Measurements from ENCODE around the gene TM9SF4.
"Not testable (repeated sequence)": the region's sequence is repeated elsewhere in the genome, so short reads cannot be mapped to it uniquely, and the experiment has no call there.

The TM9SF4 gene

DNA sequence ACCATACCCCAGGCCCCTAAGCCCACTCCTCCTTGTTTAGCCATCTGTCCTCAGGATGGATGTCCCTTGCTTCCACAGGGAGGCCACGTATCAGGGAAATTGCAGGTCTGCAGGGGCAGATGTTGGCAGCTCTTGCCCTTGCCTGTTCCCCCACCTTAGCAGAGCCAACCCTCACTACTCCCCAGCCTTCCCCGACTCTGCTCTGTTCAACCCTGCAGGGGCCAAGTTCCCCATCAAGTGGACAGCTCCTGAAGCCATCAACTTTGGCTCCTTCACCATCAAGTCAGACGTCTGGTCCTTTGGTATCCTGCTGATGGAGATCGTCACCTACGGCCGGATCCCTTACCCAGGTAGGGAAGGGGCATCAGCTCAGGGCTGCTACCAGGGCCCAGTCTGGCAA, 10.7 kb upstream of the TM9SF4 start:
- no peak for DNase-seq (ENCODE audit: low spot score)

DNA sequence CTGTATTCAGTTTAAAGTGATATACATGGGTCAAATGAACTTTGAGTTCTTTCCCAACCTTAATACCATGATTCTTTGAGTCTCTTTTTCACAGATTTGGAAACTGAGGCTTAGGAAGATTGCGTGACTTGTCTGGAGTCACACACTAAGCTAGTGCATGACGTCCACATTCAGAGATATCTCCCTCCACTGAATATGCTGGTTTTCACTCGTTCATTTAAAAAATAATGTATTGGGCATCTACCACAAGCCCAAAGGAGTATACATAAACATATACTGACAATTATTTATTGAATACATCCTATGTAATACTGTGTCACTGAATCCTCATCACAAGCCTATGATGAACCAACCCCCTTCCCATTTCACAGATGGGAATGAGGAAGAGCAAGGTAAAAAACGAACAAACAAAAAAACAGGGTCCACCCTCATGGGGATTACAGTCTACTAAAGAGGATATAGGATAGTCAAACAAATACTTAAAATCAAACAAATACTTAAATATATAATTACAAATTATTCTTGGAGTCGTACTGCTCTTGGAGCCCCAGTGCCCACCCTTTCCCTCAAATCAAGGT, 611 bp upstream of the TM9SF4 start:
- no peak for DNase-seq (ENCODE audit: low spot score)

DNA sequence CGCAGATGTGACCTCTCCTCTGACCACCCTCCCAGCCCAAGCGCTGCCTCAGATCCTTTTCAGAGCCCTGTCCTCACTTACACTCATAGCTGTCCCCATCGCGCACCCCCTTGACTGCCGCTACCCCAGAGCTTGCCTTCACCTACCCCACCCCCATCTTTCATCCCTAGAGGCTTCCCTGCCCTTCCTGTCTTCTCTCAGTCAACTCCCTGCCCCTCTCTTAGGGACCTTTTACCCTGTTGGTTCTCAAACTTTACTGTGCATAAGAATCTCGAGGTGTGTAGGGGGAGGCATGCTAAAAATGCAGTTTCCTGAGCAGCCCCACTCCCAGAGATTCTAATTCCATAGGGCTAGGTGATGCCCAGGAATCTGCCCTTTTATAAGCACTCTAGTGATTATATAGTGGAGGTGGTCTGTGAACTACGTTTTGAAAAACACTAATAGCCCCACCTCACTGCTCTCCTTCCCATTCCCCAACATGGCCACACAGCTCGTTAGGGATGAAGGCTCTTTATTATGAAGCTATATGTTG, 725 bp downstream of the TM9SF4 start:
- DNase-seq (ENCODE audit: low spot score): no peak

DNA sequence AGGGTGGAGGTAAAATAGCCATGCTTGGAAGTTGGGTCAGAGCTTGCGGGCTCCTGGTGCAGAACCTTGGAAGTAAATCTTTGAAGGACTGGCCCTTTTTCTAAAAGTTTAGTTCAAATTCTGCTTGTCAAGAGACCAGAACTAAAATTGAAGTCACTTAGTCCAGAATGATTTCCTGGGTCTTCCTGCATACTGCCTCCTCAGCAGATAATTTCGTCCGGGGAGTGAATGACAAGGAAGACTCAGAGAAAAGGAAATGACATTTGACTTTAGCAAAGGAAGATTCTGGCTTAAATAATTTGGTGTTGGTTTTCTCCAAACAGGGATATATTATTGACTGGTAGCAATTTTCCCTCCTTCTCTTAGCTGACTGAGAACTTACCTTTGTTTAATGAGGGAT, 1.2 kb downstream of the TM9SF4 start:
- no peak for DNase-seq (ENCODE audit: low spot score)

DNA sequence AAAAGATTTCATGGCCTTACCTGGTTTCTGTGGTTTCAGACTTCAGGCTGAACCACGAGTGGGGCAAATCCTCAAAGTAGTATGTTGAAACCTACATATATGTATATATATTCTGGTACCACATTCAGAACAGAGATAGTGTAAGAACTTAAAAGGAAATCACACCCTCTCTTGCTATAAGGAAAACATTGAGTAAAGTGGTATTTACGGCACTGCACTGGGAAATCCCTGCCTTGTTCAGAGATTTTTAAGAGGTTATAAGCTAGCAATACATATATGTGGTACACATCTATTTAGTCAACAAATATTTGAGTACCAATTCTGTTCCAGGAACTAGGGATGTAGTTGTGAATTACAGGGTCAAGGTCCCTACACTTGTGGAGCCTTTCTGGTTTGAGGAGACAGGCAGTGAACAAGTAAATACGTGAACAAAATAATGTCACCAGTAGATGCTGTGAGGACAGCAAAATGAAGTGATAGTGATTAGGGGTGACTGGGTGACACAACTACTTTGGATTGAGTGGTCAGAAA, 1.7 kb downstream of the TM9SF4 start:
- DNase-seq (ENCODE audit: low spot score): no peak

DNA sequence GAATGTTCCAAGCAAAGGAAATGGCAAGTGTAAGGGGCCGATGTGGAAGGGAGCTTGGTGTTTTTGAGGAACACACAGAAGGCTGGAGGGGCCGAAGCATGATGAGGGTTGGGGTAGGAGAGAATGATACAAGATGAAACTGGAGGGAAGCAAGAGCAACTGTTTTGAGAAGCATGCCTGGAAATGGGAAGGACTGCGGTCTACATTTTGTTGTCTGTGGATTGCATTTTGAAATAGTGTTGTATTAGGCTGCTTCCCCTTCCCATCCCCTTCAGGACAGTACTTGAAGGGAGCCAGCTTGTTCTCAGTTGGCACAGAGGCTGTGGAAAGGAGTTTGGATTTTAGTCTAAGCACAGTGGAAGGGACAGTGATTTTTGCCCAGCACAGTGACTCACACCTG, 2.2 kb downstream of the TM9SF4 start:
- DNase-seq (ENCODE audit: low spot score): no peak

DNA sequence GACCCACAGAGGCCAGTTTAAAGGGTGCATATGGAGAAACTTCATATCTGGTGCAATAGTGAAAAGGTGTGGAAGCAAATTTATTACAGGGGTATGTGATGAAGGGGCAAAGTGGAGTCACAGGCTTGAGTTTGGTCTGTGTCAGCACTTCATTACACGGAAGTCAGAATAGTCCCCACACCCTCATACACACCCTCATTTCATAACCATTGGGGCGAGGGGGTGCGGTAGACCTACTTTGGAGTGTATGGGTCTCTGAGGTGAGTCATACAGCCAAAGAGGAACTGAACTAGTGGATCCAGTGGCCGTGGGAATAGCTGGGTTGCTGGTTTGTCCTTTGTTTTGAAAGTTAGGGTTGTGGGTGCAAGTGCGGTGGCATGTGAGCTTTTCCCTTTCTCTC, 3.3 kb downstream of the TM9SF4 start:
- DNase-seq (ENCODE audit: low spot score): no peak

DNA sequence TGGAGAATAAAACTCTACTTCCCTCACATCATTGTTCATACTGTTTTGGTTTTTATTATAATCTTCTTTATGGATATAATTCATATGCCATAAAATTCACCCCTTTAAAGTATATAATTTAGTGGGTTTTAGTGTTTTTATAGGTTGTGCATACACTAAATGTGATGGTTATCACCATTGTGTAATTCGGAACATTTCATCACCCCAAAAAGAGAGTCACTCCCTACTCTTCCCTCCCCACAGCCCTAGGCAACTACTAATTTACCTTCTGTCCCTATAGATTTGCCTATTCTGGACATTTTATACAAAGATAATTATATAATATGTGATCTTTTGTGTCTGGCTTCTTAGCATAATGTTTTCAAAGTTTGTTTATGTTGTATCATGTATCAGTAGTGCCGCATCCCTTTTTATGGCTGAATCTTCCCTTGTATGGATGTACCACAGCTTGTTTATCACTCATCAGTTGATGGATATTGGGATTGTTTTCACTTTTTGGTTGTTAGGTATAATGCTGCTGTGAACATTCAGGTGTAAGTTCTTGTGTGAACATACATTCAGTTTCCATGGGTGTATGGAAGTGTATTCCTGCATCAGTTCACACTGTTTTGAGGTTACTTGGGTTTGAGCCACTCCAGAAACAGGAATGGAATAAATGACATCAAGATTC, 4.2 kb downstream of the TM9SF4 start:
- DNase-seq (ENCODE audit: low spot score): no peak

DNA sequence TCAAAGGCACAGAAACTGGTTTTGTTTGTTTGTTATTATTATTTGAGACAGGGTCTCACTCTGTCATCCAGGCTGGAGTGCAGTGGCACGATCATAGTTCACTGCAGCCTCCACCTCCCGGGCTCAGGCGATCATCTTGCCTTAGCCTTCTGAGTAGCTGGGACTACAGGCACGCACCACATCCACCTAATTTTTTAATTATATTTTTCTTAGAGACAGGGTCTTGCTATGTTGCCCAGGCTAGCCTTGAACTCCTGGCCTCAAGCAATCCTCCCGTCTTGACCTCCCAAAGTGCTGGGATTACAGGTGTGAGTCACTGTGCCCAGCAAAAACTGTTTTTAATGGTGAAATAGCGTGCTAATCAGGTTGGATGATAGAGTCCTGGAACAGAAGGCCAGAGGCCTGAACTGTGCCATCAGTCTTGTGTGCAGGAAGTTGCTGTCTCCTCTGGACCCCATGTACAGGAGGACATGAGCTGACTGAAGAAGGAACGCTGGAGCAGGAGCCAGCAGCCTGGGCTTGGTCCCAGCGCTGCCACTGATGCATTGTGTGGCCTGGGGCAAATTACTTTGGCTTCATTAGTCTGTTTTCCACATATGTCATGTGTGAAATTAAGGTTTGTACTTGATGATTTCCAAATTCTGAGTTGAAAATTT, 4.9 kb downstream of the TM9SF4 start:
- no peak for DNase-seq (ENCODE audit: low spot score)

DNA sequence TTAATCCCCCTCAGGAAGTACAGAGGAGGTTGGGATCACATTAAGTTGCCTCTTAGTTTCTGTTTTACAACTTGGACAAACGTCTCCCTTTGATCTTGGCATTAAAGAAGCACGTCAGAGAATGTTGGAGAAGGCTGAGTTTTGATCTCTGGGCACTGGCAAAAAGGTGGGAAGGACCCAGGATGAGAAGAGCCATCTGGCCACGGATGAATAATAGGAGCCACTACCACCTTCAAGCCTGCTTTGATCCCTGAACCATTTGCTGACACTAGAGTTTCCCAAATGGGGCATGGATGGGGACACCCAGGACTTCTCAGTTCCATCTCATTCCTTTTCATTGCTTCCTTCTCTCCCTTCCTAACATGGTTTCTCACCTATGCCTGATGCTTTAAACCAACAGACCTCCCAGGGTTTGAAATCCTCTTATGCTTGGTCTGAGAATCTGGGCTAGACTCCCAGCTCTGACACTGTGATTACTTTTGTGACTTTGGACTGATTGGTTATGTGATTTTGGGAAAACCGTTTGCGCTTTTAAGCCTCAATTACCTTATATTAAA, 5.8 kb downstream of the TM9SF4 start:
- no peak for DNase-seq (ENCODE audit: low spot score)

DNA sequence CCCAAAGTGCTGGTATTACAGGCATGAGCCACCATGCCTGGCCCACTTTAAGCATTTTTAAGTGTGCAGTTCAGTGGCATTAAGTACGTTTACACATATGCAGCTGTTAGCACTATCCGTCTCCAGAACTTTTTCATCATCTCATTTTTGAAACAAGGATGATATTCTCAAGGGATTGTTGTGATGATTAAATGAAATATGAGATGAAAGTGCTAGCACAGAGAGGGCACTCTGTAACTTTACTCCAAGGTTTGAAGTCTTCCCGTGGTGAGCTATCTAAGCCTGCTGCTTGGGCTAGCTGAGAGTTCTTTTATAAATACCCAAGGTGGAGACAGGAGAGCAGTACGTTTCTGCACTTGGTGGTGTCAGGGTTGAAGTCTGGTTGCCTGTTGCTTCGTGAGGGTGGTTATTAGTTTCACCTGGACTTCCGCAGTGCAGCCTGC, 6.6 kb downstream of the TM9SF4 start:
- DNase-seq (ENCODE audit: low spot score): no peak

DNA sequence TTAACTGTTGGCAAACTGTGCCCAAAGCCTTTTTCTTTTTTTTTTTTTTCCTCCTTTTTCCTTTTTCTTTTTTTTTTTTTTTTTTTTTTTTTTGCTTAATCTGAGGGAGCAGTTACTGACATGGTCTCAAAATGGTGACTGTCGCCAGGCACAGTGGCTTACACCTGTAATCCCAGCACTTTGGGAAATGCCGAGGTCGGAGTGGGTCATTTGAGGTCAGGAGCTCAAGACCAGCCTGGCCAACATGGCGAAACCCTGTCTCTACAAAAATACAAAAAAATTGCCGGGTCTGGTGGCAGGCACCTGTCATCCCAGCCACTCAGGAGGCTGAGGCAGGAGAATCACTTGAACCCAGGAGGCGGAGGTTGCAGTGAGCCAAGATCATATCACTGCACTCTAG, 7.3 kb downstream of the TM9SF4 start:
- DNase-seq (ENCODE audit: low spot score): not testable (repeated sequence)

DNA sequence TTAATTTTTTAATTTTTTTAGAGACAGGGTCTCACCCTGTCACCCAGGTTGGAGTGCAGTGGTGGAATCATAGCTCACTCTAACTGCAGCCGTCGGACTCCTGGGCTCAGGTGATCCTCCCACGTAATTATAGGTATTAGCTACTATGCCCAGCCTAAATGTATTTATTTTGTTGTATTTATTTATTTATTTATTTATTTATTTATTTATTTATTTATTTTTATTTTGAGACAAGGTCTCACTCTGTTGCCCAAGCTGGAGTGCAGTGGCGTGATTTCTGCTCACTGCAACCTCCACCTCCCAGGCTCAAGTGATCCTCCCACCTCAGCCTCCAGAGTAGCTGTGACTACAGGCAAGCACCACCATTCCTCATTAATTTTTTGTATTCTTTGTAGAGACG, 8.9 kb downstream of the TM9SF4 start:
- DNase-seq (ENCODE audit: low spot score): not testable (repeated sequence)

DNA sequence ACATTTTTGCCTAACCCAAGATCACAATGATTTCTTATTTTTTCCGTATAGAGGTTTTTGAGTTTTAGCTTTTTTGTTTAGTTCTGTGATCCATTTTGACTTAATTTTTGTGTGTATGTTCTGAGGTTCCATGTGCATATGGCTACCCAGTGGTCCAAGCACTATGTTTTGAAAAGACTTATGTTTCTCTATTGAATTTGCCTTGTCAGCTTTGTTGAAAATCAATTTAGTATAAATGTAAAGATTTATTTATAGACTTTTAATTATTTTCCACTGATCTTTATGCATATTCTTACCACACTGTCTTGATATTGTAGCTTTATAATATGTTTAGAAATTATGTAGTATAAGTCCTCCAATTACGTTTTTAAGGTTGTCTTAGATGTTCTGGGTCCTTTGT, 10.2 kb downstream of the TM9SF4 start:
- no peak for DNase-seq (ENCODE audit: low spot score)

DNA sequence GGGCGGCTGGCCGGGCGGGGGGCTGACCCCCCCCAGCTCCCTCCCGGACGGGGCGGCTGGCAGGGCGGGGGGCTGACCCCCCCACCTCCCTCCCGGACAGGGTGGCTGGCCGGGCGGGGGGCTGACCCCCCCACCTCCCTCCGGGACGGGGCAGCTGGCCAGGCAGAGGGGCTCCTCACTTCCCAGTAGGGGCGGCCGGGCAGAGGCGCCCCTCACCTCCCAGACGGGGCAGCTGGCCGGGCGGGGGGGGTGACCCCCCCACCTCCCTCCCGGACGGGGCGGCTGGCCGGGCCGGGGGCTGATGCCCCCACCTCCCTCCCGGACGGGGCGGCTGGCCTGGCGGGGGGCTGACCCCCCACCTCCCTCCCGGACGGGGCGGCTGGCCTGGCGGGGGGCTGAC, 12.4 kb downstream of the TM9SF4 start:
- DNase-seq (ENCODE audit: low spot score): not testable (repeated sequence)

DNA sequence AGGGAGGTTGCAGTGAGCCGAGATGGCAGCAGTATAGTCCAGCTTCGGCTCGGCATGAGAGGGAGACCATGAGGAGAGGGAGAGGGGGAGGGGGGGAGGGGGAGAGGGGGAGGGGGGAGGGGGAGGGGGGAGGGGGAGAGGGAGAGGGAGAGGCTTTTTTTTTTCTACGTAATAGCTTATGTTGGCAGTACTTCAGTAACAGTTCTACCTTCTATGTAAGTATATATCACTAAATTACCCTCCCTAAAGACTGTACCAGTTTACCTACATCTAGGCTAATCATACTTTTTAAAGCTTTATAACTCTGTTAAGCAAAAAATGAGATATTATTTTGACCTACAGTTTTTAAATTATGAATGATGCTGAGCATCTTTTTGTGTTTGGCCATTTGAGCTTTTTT, 13.6 kb downstream of the TM9SF4 start:
- no peak for DNase-seq (ENCODE audit: low spot score)

DNA sequence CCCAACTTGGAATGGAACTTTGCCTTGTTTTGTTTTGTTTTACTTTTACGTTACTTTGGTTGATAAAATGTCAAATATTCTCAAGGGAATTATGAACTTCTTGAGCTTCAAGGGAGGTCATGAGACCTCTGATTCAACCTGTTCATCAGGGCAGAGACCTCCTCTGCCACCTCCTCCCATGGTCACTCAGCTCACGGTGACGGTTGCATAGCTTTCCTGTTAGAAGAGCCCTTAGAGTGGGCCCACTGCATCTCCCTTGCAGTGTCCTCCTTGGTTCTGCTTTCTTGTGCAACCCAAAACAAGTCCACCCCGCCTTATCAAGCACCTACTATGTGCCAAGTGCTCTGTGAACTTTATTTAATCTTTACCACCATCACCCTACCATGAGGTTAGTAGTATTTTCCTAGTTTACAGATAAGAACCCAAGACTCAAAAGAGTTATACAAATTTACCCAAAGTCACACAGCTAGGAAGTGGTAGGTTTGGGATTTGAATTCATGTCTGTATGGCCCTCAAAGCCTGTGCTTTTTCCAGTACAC, 15.5 kb downstream of the TM9SF4 start:
- DNase-seq (ENCODE audit: low spot score): no peak

DNA sequence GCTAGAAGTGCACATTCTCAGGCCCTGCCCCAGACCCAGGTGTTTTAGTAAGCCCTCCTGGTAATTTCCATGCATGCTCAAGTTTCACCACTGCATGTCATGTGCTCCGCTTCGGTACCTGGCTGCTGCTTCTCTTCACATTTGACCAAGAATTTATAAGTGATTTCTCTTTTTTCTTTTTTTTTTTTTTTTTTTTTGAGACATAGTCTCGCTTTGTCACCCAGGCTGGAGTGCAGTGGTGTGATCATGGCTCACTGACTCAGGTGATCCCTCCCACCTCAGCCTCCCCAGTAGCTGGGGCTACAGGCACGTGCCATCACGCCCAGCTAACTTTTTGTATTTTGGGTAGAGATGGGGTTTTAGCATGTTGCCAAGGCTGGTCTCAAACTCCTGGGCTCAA, 16.0 kb downstream of the TM9SF4 start:
- no peak for DNase-seq (ENCODE audit: low spot score)

DNA sequence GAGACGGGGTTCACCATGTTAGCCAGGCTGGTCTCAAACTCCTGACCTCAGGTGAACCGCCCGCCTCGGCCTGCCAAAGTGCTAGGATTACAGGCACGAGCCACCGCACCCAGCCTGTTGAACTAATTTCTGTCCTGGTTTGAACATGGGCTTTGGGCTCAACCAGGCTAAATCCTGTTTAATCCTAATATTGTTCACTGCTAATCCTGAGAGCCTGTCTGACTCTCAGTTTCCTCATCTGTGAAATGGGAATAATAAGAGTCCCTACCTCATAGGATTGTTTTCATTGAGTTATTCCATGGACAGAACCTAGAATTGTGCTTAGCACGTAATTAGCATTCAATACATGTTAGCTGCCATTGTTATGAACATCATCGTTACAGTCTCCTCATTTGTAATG, 17.4 kb downstream of the TM9SF4 start:
- no peak for DNase-seq (ENCODE audit: low spot score)

DNA sequence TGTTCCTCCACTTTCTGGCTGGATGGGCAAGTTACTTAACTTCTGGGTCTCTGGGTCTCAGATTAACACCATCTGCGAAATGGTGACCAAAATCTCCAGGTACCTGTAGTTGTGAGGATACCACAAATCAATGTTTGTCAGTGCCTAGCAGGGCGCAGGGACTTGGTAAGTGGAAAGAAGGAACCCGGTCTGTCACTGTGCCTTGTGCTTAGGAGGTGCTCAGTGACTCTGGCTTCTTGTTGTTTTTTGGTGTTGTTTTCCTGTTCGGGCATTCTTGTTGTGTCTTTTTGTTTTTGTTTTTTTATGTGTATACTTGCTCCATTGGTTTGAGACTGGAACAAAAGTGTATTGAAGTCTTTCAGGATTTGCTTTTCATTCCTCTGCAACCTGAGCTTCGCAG, 17.8 kb downstream of the TM9SF4 start:
- no peak for DNase-seq (ENCODE audit: low spot score)

DNA sequence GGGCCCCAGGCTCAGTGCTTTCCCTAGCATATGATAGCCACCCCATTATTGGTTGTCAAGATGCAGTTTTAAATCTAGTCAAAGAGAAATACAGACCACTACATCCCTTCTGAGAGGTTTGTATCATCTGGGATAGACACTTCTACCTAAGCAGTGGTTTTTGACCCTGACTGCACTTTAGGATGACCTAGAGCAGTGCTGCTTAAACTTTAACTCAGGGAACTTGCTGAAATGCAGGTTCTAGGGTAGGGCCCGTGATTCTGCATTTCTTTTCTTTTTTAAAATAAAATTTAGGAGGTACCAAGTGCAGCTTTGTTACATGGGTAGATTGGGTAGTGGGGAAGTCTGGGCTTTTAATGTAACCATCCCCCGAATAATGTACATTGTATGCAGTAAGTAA, 18.7 kb downstream of the TM9SF4 start:
- no peak for DNase-seq (ENCODE audit: low spot score)

DNA sequence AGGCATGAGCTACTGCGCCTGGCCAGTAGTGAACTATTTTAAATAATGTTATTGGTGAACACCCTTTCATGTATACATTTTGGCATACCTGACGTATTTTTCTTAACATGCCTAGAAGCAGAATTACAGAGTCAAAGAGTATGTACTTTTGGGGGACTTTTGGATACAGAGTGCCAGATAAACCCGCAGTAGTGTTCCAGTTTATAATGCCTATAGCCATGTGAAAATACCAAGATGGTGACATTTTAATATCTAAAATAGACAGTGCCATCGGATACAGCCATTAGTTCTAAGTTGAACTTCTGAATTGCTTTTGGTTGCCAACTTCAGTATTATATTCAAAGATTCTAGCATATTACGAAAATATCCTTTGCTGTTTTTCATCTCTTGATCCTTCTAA, 20.3 kb downstream of the TM9SF4 start:
- DNase-seq (ENCODE audit: low spot score): no peak

DNA sequence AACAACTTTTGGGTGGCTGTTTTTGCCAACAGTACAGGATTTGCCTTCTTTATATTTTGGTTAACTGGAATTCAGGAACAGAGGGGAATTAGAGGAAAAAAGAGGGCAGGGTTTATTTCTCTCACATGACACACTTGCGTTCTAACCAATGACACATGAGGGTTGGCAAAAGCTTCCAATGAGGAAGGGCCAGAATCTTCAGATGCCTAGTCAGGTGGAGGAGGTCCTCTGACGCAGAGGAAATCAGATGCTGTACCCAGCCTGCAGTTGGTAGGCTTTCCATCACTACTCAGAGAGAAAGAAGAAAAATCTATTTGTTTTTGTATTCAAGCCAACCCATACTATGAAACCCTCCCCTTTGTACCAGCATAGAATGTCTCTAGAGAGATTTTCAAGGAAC, 20.8 kb downstream of the TM9SF4 start:
- no peak for DNase-seq (ENCODE audit: low spot score)

All from hepatic stellate cell (primary cell).